HEK293T (cell line): ENCODE measurements around the gene C4orf51.

Experiments
- BHLHE40 ChIP-seq: fragments of 450-650 bp; IDR thresholded peaks from 2 replicates; pipeline ENCODE4 v1.6.1; 2016; ENCODE audit warnings: mild to moderate bottlenecking, moderate library complexity, borderline replicate concordance
- SP1 ChIP-seq: fragments of 450-650 bp; IDR thresholded peaks from 2 replicates; pipeline ENCODE4 v1.6.1; 2017
- SUZ12 ChIP-seq: fragments of 450-650 bp; IDR thresholded peaks from 2 replicates; pipeline ENCODE4 v1.6.1; 2016; ENCODE audit warnings: mild to moderate bottlenecking

DNA sequence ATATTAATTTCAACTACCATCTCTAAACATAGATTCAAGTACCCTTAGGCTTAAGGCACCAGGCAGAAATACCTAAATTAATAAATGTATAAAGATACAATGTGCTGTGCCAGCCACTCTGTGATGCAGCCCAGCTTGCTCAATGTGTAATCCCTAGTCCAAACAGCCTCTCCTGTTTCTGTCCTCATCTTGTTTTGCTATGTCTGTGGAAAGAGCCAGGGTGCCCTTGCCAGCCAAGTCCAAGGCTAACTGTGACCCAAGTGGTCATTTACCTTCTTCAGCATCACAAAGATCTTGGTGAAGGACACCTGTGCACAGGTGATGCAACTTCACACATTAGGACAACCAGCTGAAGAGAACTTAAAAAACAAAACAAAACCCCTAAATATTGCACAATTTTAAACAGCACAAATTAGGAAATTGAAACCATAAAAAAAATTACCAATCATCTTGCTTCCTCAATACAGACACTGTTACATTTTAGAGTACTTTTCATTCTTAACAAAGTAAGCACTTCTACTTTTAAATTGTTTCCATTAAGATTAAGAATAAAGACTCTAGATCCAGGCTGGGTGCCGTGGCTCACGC lies 89.6 kb downstream of the C4orf51 start:
- TF ChIP-seq SP1 (no peak), BHLHE40 (no peak), SUZ12 (no peak)
